HG03280 (cell line): ENCODE measurements around the gene XRN2.

ENCODE experiments used
- ATAC-seq: cut with Tn5 transposase; IDR thresholded peaks from one replicate; pipeline ENCODE4 v1.9.1; 2021; ENCODE audit warnings: mild to moderate bottlenecking, moderate library complexity; ENCODE audit not compliant: unreplicated experiment

Gene XRN2, protein sequence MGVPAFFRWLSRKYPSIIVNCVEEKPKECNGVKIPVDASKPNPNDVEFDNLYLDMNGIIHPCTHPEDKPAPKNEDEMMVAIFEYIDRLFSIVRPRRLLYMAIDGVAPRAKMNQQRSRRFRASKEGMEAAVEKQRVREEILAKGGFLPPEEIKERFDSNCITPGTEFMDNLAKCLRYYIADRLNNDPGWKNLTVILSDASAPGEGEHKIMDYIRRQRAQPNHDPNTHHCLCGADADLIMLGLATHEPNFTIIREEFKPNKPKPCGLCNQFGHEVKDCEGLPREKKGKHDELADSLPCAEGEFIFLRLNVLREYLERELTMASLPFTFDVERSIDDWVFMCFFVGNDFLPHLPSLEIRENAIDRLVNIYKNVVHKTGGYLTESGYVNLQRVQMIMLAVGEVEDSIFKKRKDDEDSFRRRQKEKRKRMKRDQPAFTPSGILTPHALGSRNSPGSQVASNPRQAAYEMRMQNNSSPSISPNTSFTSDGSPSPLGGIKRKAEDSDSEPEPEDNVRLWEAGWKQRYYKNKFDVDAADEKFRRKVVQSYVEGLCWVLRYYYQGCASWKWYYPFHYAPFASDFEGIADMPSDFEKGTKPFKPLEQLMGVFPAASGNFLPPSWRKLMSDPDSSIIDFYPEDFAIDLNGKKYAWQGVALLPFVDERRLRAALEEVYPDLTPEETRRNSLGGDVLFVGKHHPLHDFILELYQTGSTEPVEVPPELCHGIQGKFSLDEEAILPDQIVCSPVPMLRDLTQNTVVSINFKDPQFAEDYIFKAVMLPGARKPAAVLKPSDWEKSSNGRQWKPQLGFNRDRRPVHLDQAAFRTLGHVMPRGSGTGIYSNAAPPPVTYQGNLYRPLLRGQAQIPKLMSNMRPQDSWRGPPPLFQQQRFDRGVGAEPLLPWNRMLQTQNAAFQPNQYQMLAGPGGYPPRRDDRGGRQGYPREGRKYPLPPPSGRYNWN

DNA sequence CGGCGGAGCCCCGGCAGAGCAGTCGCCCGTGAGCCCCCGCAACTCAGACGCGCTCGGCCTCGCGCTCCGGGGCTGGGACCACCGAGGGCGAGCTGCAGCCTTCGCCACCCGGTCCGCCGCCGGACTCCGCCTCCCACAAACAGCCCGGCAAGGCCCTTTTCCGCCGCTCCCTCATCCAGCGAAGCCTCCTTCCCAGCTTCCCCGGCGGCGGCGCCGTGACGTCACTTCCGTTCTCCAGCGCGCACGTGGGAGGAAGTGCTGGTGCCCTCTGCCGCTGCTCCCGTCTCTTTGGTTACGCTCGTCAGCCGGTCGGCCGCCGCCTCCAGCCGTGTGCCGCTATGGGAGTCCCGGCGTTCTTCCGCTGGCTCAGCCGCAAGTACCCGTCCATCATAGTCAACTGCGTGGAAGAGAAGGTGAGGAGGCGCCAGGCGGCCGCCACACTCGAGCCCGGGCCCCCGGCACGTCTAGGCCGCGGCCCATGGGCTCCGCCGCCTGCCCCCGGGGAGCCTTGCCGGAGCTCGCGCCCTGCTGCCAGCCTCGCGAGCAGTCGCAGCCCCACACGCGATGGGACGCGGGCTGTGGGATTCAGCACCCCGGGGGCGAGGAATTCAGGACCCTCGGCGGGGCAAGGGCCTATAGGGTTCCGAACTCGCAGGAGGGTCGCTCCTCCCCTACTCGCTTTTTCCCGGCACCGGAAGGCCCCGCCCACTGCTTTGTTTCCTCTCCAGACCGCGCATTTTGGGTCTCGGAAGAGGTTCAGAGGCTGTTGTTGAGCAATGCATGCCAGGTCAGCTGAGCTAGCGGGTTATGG, at the start of gene XRN2:
TSS of gene XRN2 (plus strand) at position 271 of the 811 bp plus-strand sequence. CDS start at position 339, 68 bp downstream.
- peak; percentile 93 for ATAC-seq

DNA sequence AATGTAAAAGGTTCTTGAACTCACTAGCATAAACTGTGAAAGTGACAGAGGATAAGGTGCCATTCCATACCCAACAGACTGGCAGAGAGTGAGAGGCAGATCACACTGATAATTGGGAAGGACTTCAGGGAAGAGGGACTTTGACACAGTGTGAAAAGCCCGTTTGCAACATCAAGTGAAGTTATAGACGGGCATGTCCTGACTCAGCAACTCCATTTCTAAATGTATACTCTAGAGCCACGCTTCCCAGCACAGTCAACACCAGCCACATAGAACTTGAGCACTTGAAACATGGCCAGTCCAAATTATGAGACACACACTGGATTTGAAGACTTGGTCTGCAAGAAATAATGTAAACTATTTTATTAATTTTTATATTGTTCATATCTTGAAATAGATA, 45.9 kb upstream of the XRN2 start:
- no peak for ATAC-seq

DNA sequence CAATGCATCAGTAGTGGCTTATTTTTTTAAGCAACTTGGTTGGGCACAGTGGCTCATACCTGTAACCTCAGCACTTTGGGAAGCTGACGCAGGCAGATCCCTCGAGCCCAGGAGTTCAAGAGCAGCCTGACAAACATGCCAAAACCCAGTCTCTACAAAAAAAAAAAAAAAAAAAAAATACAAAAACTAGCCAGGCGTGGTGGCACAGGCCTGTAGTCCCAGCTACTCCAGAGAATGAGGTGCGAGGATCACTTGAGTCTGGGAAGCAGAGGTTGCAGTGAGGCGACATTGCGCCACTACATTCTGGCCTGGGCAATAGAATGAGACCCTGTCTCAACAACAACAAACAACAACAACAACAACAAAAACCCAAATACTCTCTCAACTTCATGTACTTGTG, 44.7 kb upstream of the XRN2 start:
- ATAC-seq: no peak

- ATAC-seq: no peak
Observed at GRCh38 chr20:21259346-21259745, 43.8 kb upstream of the XRN2 start.

DNA sequence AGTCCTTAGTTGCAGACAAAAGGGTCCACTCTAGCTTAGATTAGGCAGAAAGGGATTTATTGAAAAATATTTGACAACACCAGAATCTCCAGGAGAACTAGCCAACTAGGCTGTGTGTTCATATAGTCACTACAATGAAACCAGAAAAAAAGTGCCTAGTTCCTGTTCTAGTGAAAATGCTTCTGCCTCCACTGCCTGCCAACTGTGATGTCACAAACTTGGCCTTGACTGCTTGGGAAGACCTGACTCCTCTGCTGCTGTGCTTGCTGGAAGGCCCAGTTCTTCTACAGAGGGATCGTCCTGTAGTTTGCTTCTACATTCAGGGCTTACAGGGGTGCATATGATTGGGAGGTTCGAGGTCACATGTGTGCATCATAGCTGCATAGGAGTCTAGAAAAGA, 40.3 kb upstream of the XRN2 start:
- no peak for ATAC-seq

GRCh38 chr20:21265261-21266190, 37.6 kb upstream of the XRN2 start:
- no peak for ATAC-seq

DNA sequence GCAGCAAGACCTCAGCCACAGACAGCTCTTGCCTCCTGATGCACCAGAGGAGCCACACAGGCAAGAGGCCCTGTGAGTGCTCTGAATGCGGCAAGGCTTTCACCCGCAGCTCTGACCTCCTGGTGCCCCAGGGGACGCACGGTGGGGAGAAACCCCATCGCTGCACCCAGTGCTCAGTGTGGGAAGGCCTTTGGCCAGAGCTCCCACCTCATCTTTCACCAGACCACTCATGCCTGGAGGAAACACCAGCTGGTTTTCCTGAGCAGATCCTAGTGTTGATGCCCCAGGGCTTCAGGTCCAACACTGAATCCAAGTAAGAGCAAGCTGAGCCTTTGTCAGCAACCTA, 37.0 kb upstream of the XRN2 start:
- no peak for ATAC-seq

- no peak for ATAC-seq
Observed at GRCh38 chr20:21269772-21270171, 33.4 kb upstream of the XRN2 start.

GRCh38 chr20:21270806-21271205, 32.3 kb upstream of the XRN2 start:
- no peak for ATAC-seq

- peak; percentile 26 for ATAC-seq
Observed at GRCh38 chr20:21272279-21272678, 30.9 kb upstream of the XRN2 start.

DNA sequence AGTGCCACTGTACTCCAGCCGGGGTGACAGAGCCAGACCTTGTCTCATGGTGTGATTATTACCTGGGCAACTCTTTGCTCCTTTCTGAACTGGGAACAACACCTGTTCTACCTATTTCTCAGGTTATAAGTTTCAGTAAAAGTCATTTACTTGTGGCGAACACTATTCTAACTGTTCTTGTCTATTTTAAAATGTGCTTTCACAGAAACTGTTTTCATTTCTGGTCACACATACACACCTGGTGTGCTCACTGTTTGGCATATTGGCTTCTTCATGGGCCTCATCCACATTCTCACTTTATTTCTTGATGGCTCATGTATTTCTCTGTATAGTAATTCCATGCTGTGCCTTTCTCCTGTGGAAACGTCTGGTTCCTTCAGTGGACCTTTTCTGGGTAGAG, 30.5 kb upstream of the XRN2 start:
- peak; percentile 67 for ATAC-seq

- no peak for ATAC-seq
Observed at GRCh38 chr20:21273755-21274386, 29.3 kb upstream of the XRN2 start.

DNA sequence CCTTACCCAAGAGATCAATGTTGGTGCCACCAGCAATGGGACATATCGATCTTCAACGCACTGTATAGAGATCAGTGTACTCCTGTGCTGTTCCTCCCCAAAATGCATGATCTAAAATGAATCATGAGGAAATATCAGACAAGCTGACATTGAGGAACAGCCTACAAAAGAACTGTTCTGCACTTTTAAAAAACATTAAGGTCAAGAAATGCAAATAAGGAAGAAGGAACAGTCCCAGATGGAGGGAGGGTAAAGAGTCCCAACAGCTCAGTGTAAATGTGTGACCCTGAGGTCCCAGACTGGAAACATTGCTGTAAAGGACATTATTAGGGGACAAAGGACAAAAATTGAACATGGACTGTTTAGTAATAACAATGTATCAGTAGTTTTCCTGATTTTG, 24.3 kb upstream of the XRN2 start:
- no peak for ATAC-seq

DNA sequence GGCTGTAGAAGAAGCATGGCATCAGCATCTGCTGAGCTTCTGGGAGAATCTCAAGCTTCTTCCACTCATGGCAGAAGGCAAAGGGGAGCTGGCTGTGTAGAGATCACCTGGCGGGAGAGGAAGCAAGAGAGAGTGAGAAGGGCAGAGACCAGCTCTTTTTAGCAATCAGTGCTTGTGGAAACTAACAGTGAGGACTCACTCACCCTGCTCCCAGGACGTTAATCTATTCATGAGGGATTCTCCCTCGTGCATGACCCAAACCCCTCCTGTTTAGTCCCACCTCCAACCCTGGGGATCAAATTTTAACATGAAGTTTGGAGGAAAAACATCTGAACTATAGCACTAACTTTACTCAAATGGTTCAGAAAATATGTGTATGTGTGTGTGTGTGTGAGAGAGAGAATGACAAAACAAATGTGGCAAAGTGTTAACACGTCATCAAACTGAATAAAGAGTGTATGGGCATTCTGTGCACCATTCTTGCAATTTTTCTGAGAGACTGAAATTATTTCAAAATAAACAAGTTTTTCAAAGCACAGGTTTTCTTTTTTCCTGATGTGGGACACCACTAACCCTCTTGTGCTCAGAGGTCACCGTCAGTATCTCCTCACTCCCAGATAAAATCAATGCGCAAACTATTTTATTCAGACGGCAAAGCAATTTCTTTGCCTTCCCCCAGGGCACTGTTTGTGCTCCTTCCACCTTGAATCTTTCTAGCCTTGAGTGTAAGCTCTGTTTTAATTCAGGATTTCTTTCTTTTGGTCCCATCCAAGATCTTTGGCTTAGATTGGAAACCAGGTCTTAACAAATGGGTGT, 23.2 kb upstream of the XRN2 start:
- ATAC-seq: no peak

GRCh38 chr20:21280522-21281016, 22.6 kb upstream of the XRN2 start:
- ATAC-seq: no peak

- no peak for ATAC-seq
Observed at GRCh38 chr20:21286775-21287174, 16.4 kb upstream of the XRN2 start.

- ATAC-seq: no peak
Observed at GRCh38 chr20:21288587-21289370, 14.4 kb upstream of the XRN2 start.

- no peak for ATAC-seq
Observed at GRCh38 chr20:21289651-21290050, 13.5 kb upstream of the XRN2 start.
